GM21528 (cell line): ENCODE data around the gene GNRH2.
"Not testable (repeated sequence)": the region's sequence is repeated elsewhere in the genome, so short reads cannot be mapped to it uniquely, and the experiment has no call there.

Experiments used
- ATAC-seq: cut with Tn5 transposase; IDR thresholded peaks from one replicate; pipeline ENCODE4 v1.9.1; 2021; ENCODE audit warnings: mild to moderate bottlenecking, moderate library complexity; ENCODE audit not compliant: unreplicated experiment, low FRiP score

The GNRH2 gene

GRCh38 chr20:3072530-3073250 lies 29.3 kb downstream of the GNRH2 start:
- no peak for ATAC-seq

- ATAC-seq, result not testable (repeated sequence)
Observed at GRCh38 chr20:3073251-3073643, 29.8 kb downstream of the GNRH2 start.

- ATAC-seq, result no peak
Observed at GRCh38 chr20:3074812-3075211, 31.4 kb downstream of the GNRH2 start.

- not testable (repeated sequence) for ATAC-seq
Observed at GRCh38 chr20:3075315-3075714, 31.9 kb downstream of the GNRH2 start.

GRCh38 chr20:3077618-3078134 lies 34.3 kb downstream of the GNRH2 start:
- no peak for ATAC-seq

GRCh38 chr20:3080939-3081388 lies 37.5 kb downstream of the GNRH2 start:
- no peak for ATAC-seq

GRCh38 chr20:3081641-3082040 lies 38.2 kb downstream of the GNRH2 start:
- no peak for ATAC-seq

- ATAC-seq, result no peak
Observed at GRCh38 chr20:3082306-3082951, 39.0 kb downstream of the GNRH2 start.

GRCh38 chr20:3082955-3083952 lies 39.8 kb downstream of the GNRH2 start:
- ATAC-seq, result no peak

GRCh38 chr20:3084283-3084985 lies 41.0 kb downstream of the GNRH2 start, which contains the start of gene AVP:
AVP (minus strand) TSS chr20:3084724; CDS start chr20:3084674, 50 bp downstream.
- ATAC-seq, result no peak

- no peak for ATAC-seq
Observed at GRCh38 chr20:3084986-3085360, 41.6 kb downstream of the GNRH2 start.

GRCh38 chr20:3085571-3086072 lies 42.2 kb downstream of the GNRH2 start:
- no peak for ATAC-seq

- ATAC-seq, result no peak
Observed at GRCh38 chr20:3088031-3088430, 44.6 kb downstream of the GNRH2 start.

GRCh38 chr20:3090565-3090964 lies 47.1 kb downstream of the GNRH2 start:
- no peak for ATAC-seq

- ATAC-seq, result no peak
Observed at GRCh38 chr20:3092611-3093379, 49.4 kb downstream of the GNRH2 start.

GRCh38 chr20:3093861-3094361 lies 50.5 kb downstream of the GNRH2 start:
- no peak for ATAC-seq

- ATAC-seq, result no peak
Observed at GRCh38 chr20:3094848-3095629, 51.6 kb downstream of the GNRH2 start.
